NCI-H2171 treated with DMSO at 0.1 percent for 48 hours (cell line): Measurements from ENCODE around the gene CRKL.
A peak's percentile ranks its signal among the peaks of the same experiment; 100 is the strongest.

ENCODE experiments used
- DNase-seq: peaks from one replicate; lab custom pipeline; 2025; lab: John Stamatoyannopoulos, UW

The CRKL gene

GRCh38 chr22:20951932-20952380 is 34.7 kb downstream of the CRKL start:
- DNase-seq = no peak

- DNase-seq = peak; percentile 28
These were observed 35.5 kb downstream of the CRKL start for GRCh38 chr22:20952544-20953341.

GRCh38 chr22:20953342-20953608 is 36.1 kb downstream of the CRKL start:
- DNase-seq = no peak

- DNase-seq = no peak
These were observed 36.7 kb downstream of the CRKL start for GRCh38 chr22:20953668-20954500.

GRCh38 chr22:20955548-20955947 is 38.3 kb downstream of the CRKL start:
- DNase-seq = no peak

GRCh38 chr22:20956258-20957101 is 39.3 kb downstream of the CRKL start:
- DNase-seq = no peak

- no peak for DNase-seq
These were observed 40.0 kb downstream of the CRKL start for GRCh38 chr22:20957102-20957682.

GRCh38 chr22:20957683-20958431 is 40.6 kb downstream of the CRKL start:
- DNase-seq = no peak

- DNase-seq = no peak
These were observed 42.6 kb downstream of the CRKL start for GRCh38 chr22:20959578-20960461.

- DNase-seq = no peak
These were observed 43.4 kb downstream of the CRKL start for GRCh38 chr22:20960609-20961008.

- no peak for DNase-seq
These were observed 45.3 kb downstream of the CRKL start for GRCh38 chr22:20962491-20962945.

GRCh38 chr22:20963201-20964052 is 46.2 kb downstream of the CRKL start:
- no peak for DNase-seq

GRCh38 chr22:20964090-20964798 is 47.0 kb downstream of the CRKL start:
- no peak for DNase-seq

GRCh38 chr22:20964799-20965103 is 47.5 kb downstream of the CRKL start:
- no peak for DNase-seq

GRCh38 chr22:20965104-20965887 is 48.1 kb downstream of the CRKL start:
- no peak for DNase-seq

- no peak for DNase-seq
These were observed 49.0 kb downstream of the CRKL start for GRCh38 chr22:20965888-20966855.
